ENCODE data around the gene PRKCH. TPM values are rescaled to one million over a fixed set of nuclear protein-coding genes. Genes with fewer than 3 reads are reported as not detected.

Gene PRKCH
- total and polyA plus RNA-seq, 2 of the 13 experiments (the other 11 are each of a cell fraction or from before 2014, with no cell fraction given), result 0.48 to 1.3 TPM

GRCh38 chr14:61553730-61554641, 232.6 kb downstream of the PRKCH start (continued):
- TF ChIP-seq PREB (CRISPR knock-in tag; IDR thresholded peaks at IDR 0.05), result no peak
- TF ChIP-seq ZBTB33 (CRISPR knock-in tag; IDR thresholded peaks at IDR 0.05), result peak; percentile 46; the same call in 1 of the 2 replicates
- no peak for TF ChIP-seq ZFP36L2 (CRISPR knock-in tag; IDR thresholded peaks at IDR 0.05)
- peak; percentile 89 for TF ChIP-seq PITX1 (CRISPR knock-in tag; IDR thresholded peaks at IDR 0.05)
- TF ChIP-seq ZFP41 (CRISPR knock-in tag; IDR thresholded peaks at IDR 0.05; ENCODE audit: borderline replicate concordance), result no peak
- peak; percentile 96 for TF ChIP-seq SIX1 (CRISPR knock-in tag; IDR thresholded peaks at IDR 0.05; ENCODE audit: borderline replicate concordance)
- TF ChIP-seq CHD4 (IDR thresholded peaks at IDR 0.05; ENCODE audit: borderline replicate concordance, low read length), result 0 out of 2 replicates have a peak, but pooled peaks have one; percentile 69
- TF ChIP-seq EEA1 (CRISPR knock-in tag; IDR thresholded peaks at IDR 0.05; ENCODE audit: borderline replicate concordance), result no peak
- TF ChIP-seq ZNF160 (CRISPR knock-in tag; IDR thresholded peaks at IDR 0.05), result no peak
- TF ChIP-seq AHR (CRISPR knock-in tag; IDR thresholded peaks at IDR 0.05), result no peak
- TF ChIP-seq ZSCAN30 (CRISPR knock-in tag; IDR thresholded peaks at IDR 0.05), result no peak
- 0 out of 2 replicates have a peak, but pooled peaks have one; percentile 33 for TF ChIP-seq ZNF605 (CRISPR knock-in tag; IDR thresholded peaks at IDR 0.05)
- TF ChIP-seq GABPA (IDR thresholded peaks at IDR 0.05; ENCODE audit: low read depth, low read length), result no peak
- TF ChIP-seq GABPA (CRISPR knock-in tag; IDR thresholded peaks at IDR 0.05; ENCODE audit: low read depth), result peak; percentile 51
- no peak for TF ChIP-seq ZNF230 (CRISPR knock-in tag; IDR thresholded peaks at IDR 0.05)
- peak; percentile 62; the same call in 1 of the 2 replicates for TF ChIP-seq ATF1 (CRISPR knock-in tag; IDR thresholded peaks at IDR 0.05)
- peak; percentile 96 for TF ChIP-seq ISL2 (CRISPR knock-in tag; IDR thresholded peaks at IDR 0.05)
- 0 out of 2 replicates have a peak, but pooled peaks have one; percentile 43 for TF ChIP-seq CENPX (CRISPR knock-in tag; IDR thresholded peaks at IDR 0.05)
- TF ChIP-seq NFE2L2 (IDR thresholded peaks at IDR 0.05; ENCODE audit: low read length), result peak; percentile 26; the same call in 1 of the 2 replicates
- TF ChIP-seq PRPF4 (IDR thresholded peaks at IDR 0.05; ENCODE audit: low read depth, low read length, poor library complexity, severe bottlenecking), result no peak
- TF ChIP-seq ZNF446 (CRISPR knock-in tag; IDR thresholded peaks at IDR 0.05), result no peak
- TF ChIP-seq U2AF2 (IDR thresholded peaks at IDR 0.05; ENCODE audit: low read depth, low read length), result no peak
- 0 out of 2 replicates have a peak, but pooled peaks have one; percentile 35 for TF ChIP-seq ZNF274 (CRISPR knock-in tag; IDR thresholded peaks at IDR 0.05)
- no peak for TF ChIP-seq ZBTB42 (CRISPR knock-in tag; IDR thresholded peaks at IDR 0.05)
- TF ChIP-seq ZNF879 (CRISPR knock-in tag; IDR thresholded peaks at IDR 0.05), result no peak
- no peak for TF ChIP-seq NFYB (CRISPR knock-in tag; IDR thresholded peaks at IDR 0.05)
- TF ChIP-seq MLLT10 (CRISPR knock-in tag; IDR thresholded peaks at IDR 0.05), result no peak
- no peak for TF ChIP-seq ZNF317 (CRISPR knock-in tag; IDR thresholded peaks at IDR 0.05)
- peak; percentile 90 for TF ChIP-seq TBX2 (CRISPR knock-in tag; IDR thresholded peaks at IDR 0.05; ENCODE audit: borderline replicate concordance)
- peak; percentile 65 for TF ChIP-seq POLR2G (IDR thresholded peaks at IDR 0.05; ENCODE audit: low read depth, low read length)
- TF ChIP-seq RBAK (CRISPR knock-in tag; IDR thresholded peaks at IDR 0.05), result peak; percentile 21; the same call in 1 of the 2 replicates
